HG02938 (cell line): ENCODE data around the gene SMIM13.

Experiments
- ATAC-seq: cut with Tn5 transposase; IDR thresholded peaks from one replicate; pipeline ENCODE4 v1.9.1; 2021; ENCODE audit warnings: mild to moderate bottlenecking, moderate library complexity; ENCODE audit not compliant: unreplicated experiment

The SMIM13 gene

GRCh38 chr6:11149551-11149950 is 55.9 kb downstream of the SMIM13 start:
- ATAC-seq: no peak

GRCh38 chr6:11151488-11151887 is 57.9 kb downstream of the SMIM13 start:
- ATAC-seq: no peak

GRCh38 chr6:11152581-11152980 is 58.9 kb downstream of the SMIM13 start:
- no peak for ATAC-seq

GRCh38 chr6:11153447-11153846 is 59.8 kb downstream of the SMIM13 start:
- ATAC-seq: no peak

- ATAC-seq: no peak
These were observed 62.0 kb downstream of the SMIM13 start for GRCh38 chr6:11155589-11155988.

GRCh38 chr6:11160199-11160598 is 66.6 kb downstream of the SMIM13 start:
- ATAC-seq: no peak

GRCh38 chr6:11161031-11161956 is 67.7 kb downstream of the SMIM13 start:
- ATAC-seq: no peak

- ATAC-seq: no peak
These were observed 68.6 kb downstream of the SMIM13 start for GRCh38 chr6:11162262-11162661.

GRCh38 chr6:11163932-11164331 is 70.3 kb downstream of the SMIM13 start:
- ATAC-seq: no peak

GRCh38 chr6:11164717-11165646 is 71.3 kb downstream of the SMIM13 start:
- ATAC-seq: no peak

GRCh38 chr6:11166948-11167347 is 73.3 kb downstream of the SMIM13 start:
- ATAC-seq: no peak

GRCh38 chr6:11168091-11168635 is 74.5 kb downstream of the SMIM13 start:
- no peak for ATAC-seq

GRCh38 chr6:11171952-11172351 is 78.3 kb downstream of the SMIM13 start:
- no peak for ATAC-seq

GRCh38 chr6:11172501-11173327 is 79.1 kb downstream of the SMIM13 start:
- no peak for ATAC-seq

- no peak for ATAC-seq
These were observed 80.6 kb downstream of the SMIM13 start for GRCh38 chr6:11174242-11174611.

- ATAC-seq: no peak
These were observed 83.6 kb downstream of the SMIM13 start for GRCh38 chr6:11177271-11177670.

GRCh38 chr6:11179088-11179418 is 85.4 kb downstream of the SMIM13 start:
- ATAC-seq: no peak

- ATAC-seq: no peak
These were observed 86.0 kb downstream of the SMIM13 start for GRCh38 chr6:11179419-11180202.

- ATAC-seq: no peak
These were observed 88.0 kb downstream of the SMIM13 start for GRCh38 chr6:11181478-11182136.
